ENCODE data around the gene CPEB3.

DNA sequence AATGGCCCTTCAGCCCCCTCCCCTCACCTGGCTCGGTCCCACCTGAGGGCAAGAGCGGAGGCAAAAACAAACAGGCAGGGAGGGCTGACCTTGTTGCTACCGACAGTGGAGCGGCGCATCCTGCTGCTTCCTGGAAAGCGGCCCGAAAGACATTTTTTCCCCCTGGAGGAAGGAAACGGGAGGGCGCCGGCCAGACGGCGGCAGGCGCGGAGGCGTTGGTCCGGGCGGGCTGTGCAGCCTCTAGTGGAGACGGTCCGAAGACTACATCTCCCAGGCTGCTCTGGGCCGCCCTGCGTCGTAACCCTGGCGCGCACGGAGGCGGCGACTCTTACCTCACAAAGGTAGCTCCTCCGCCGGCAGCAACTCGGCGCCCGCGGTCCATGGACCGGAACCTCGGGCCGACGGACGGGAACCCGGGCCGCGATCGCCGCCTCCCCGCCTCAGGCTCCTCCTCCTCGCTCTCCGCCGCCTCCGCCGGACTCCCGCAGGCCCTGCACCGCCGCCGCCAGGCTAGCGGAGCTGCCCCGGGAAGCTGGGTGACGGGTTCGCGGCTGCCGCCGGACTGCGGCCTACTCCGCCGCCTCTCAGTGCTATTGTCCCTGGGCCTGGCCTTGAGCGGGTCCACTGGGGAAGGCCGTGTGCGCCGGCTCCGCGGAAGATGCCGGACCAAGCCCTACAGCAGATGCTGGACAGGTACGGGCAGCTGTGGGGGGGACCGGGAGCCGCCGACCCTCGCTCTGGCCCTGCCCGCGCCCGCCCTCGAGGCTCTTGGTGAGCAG lies at the start of gene CPEB3, which contains the start of gene MARCHF5:
- TF ChIP-seq JUN (IDR thresholded peaks at IDR 0.05) (peak in 1 of 2 experiments; percentile 73; a peak in 3 of 5 replicates), RFX5 (IDR thresholded peaks at IDR 0.05) (no peak), SMC3 (IDR thresholded peaks at IDR 0.05) (no peak; the same call in 2 of the 3 replicates), EP300 (IDR thresholded peaks at IDR 0.05) (no peak), POLR2A (IDR thresholded peaks at IDR 0.05; ENCODE audit: low read length) (peak; percentile 55)
- TF ChIP-seq, protein P1, sequence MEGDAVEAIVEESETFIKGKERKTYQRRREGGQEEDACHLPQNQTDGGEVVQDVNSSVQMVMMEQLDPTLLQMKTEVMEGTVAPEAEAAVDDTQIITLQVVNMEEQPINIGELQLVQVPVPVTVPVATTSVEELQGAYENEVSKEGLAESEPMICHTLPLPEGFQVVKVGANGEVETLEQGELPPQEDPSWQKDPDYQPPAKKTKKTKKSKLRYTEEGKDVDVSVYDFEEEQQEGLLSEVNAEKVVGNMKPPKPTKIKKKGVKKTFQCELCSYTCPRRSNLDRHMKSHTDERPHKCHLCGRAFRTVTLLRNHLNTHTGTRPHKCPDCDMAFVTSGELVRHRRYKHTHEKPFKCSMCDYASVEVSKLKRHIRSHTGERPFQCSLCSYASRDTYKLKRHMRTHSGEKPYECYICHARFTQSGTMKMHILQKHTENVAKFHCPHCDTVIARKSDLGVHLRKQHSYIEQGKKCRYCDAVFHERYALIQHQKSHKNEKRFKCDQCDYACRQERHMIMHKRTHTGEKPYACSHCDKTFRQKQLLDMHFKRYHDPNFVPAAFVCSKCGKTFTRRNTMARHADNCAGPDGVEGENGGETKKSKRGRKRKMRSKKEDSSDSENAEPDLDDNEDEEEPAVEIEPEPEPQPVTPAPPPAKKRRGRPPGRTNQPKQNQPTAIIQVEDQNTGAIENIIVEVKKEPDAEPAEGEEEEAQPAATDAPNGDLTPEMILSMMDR (IDR thresholded peaks at IDR 0.05): no peak; the same call in 2 of the 3 replicates
